ENCODE data around the gene VTI1A. TPM values are rescaled to one million over a fixed set of nuclear protein-coding genes. Genes with fewer than 3 reads are reported as not detected.

The VTI1A gene
- total and polyA plus RNA-seq, 7 donors, result 10.8 to 80.3 (median 36.8) TPM

GRCh38 chr10:112434988-112435619 is 11.9 kb upstream of the VTI1A start:
- Histone ChIP-seq H3K27ac (no peak overlapping the region), H3K4me1 (no peaks in the 10 kb centered on the region), H3K36me3 (peaks cover 5 to 92% (median 36%) of the 10 kb centered on the region in 4 donors), H3K9me3 (no peaks in the 10 kb centered on the region), H3K4me3 (no peak overlapping the region), H3K27me3 (no peaks in the 10 kb centered on the region)
- TF ChIP-seq EP300 (IDR thresholded peaks at IDR 0.05) (no peak), POLR2A (IDR thresholded peaks at IDR 0.05) (no peak), POLR2AphosphoS5 (IDR thresholded peaks at IDR 0.05) (no peak), CTCF (IDR thresholded peaks at IDR 0.05) (peak in 1 of 4 experiments; percentile 16)
- whole genome bisulfite sequencing, 2 donors, result 61 to 90% methylated on average over 2 of the region's 2 CpGs
- intact Hi-C loops (cut with DNase I), result no loop called here
- DNase-seq, result no peak

DNA sequence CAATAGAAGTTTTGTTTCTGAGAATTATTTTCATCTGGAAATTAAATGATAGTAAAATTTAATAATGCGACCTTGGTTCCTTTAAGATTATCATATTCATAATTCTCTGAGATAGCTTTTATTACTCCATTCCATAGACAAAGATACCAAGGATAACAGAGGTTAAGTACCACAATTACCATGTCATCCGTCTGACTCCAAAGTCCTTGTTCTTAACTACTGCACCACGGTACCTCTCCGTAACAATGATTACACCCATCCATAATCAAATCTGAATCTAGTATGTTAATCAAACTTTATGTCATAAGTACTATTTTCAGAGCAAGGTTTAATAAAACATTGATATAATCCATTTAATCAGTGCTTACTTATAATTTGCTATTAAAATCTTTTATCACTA is 8.7 kb upstream of the VTI1A start:
- DNase-seq, result no peak
- intact Hi-C loops (cut with DNase I), result no loop called here
- Histone ChIP-seq H3K36me3 (peaks cover 0 to 92% (median 31%) of the 10 kb centered on the region in 4 donors), H3K27me3 (no peaks in the 10 kb centered on the region), H3K9me3 (no peaks in the 10 kb centered on the region), H3K4me1 (no peaks in the 10 kb centered on the region), H3K4me3 (no peak overlapping the region), H3K27ac (no peak overlapping the region)
- TF ChIP-seq POLR2AphosphoS5 (IDR thresholded peaks at IDR 0.05) (no peak), EP300 (IDR thresholded peaks at IDR 0.05) (no peak), POLR2A (IDR thresholded peaks at IDR 0.05) (no peak), CTCF (IDR thresholded peaks at IDR 0.05) (no peak)
- WGBS, 2 donors, result 61 to 90% methylated on average over 4 of the region's 4 CpGs

- H3K27ac ChIP-seq, result no peak overlapping the region
- H3K4me1 ChIP-seq, result peaks cover 0 to 14% (median 10%) of the 10 kb centered on the region in 4 donors
- no peak for DNase-seq
- peaks cover 0 to 78% (median 20%) of the 10 kb centered on the region in 4 donors for H3K36me3 ChIP-seq
- intact Hi-C loops (cut with DNase I), result no loop called here
- no peaks in the 10 kb centered on the region for H3K9me3 ChIP-seq
- TF ChIP-seq POLR2A (IDR thresholded peaks at IDR 0.05) (no peak), EP300 (IDR thresholded peaks at IDR 0.05) (no peak), CTCF (IDR thresholded peaks at IDR 0.05) (no peak), POLR2AphosphoS5 (IDR thresholded peaks at IDR 0.05) (no peak)
- WGBS, 2 donors, result 22 to 65% methylated on average over 1 of the region's 1 CpG
- H3K27me3 ChIP-seq, result no peaks in the 10 kb centered on the region
- no peak overlapping the region for H3K4me3 ChIP-seq
Measured at GRCh38 chr10:112441520-112441919, 5.5 kb upstream of the VTI1A start.

DNA sequence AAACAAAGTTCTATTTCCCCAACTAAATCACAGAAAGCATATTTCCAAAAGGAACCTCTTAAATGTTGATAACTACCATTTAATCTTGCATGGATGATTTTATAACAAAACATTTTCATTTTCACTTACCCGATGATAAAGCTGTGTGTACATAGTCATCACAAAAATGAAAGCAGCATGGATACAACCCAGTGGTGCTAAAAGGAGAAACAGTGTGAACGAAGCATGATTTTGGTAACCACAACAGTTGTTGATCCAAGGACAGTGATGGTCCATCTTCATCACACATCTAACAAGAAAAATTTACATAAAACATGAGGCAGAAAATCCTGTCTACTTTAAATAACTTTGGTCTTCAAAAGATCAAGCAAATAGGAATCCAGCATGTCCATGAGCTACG is 5.0 kb upstream of the VTI1A start:
- H3K27ac ChIP-seq, result no peak overlapping the region
- WGBS, 2 donors, result 26 to 52% methylated on average over 3 of the region's 3 CpGs
- peaks cover 0 to 14% (median 10%) of the 10 kb centered on the region in 4 donors for H3K4me1 ChIP-seq
- no peak for DNase-seq
- intact Hi-C loops (cut with DNase I), result no loop called here
- H3K9me3 ChIP-seq, result no peaks in the 10 kb centered on the region
- TF ChIP-seq CTCF (IDR thresholded peaks at IDR 0.05) (no peak), EP300 (IDR thresholded peaks at IDR 0.05) (no peak), POLR2A (IDR thresholded peaks at IDR 0.05) (no peak), POLR2AphosphoS5 (IDR thresholded peaks at IDR 0.05) (no peak)
- H3K27me3 ChIP-seq, result no peaks in the 10 kb centered on the region
- no peak overlapping the region for H3K4me3 ChIP-seq
- peaks cover 0 to 73% (median 18%) of the 10 kb centered on the region in 4 donors for H3K36me3 ChIP-seq

All from sigmoid colon (tissue), 7 donors.